Smooth muscle cell (in vitro differentiated cells): Measurements from ENCODE around the gene PCDHGA10. TPM values are rescaled to one million over a fixed set of nuclear protein-coding genes. Genes with fewer than 3 reads are reported as not detected.
"Not testable (repeated sequence)": the region's sequence is repeated elsewhere in the genome, so short reads cannot be mapped to it uniquely, and the experiment has no call there.

Experiments
- DNase-seq: peaks from one replicate; lab custom pipeline; 2025; ENCODE audit not compliant: unreplicated experiment; lab: John Stamatoyannopoulos, UW
- H2AFZ ChIP-seq: fragments of 200-600 bp; sonication (generic); 2 replicates; pipeline ENCODE4 v1.6.0; 2016; ENCODE audit warnings: antibody characterized with exemption, low read depth, mild to moderate bottlenecking
- H3F3A ChIP-seq: fragments of 200-600 bp; sonication (generic); 2 replicates; pipeline ENCODE4 v1.6.0; 2017; ENCODE audit warnings: antibody characterized with exemption, low read depth
- H3K27ac ChIP-seq: fragments of 200-600 bp; sonication (generic); 2 replicates; pipeline ENCODE4 v1.5.1; 2016; ENCODE audit warnings: low read depth, mild to moderate bottlenecking
- H3K27me3 ChIP-seq: fragments of 200-600 bp; sonication (generic); 2 replicates; pipeline ENCODE4 v1.6.1; 2016; ENCODE audit warnings: low read depth, mild to moderate bottlenecking
- H3K36me3 ChIP-seq: fragments of 200-600 bp; sonication (generic); 2 replicates; pipeline ENCODE4 v1.5.1; 2016; ENCODE audit warnings: low read depth
- H3K4me1 ChIP-seq: fragments of 200-600 bp; sonication (generic); 2 replicates; pipeline ENCODE4 v1.5.1; 2016; ENCODE audit warnings: low read depth
- H3K4me2 ChIP-seq: fragments of 200-600 bp; sonication (generic); 2 replicates; pipeline ENCODE4 v1.6.0; 2016; ENCODE audit warnings: mild to moderate bottlenecking
- H3K4me3 ChIP-seq: fragments of 200-600 bp; sonication (generic); 2 replicates; pipeline ENCODE4 v1.5.1; 2016; ENCODE audit warnings: mild to moderate bottlenecking
- H3K79me2 ChIP-seq: fragments of 200-600 bp; sonication (generic); 2 replicates; pipeline ENCODE4 v1.6.0; 2016; ENCODE audit warnings: low read depth, mild to moderate bottlenecking
- H3K9ac ChIP-seq: fragments of 200-600 bp; sonication (generic); 2 replicates; pipeline ENCODE4 v1.6.0; 2016; ENCODE audit warnings: low read depth
- H3K9me3 ChIP-seq: fragments of 200-600 bp; sonication (generic); replicated peaks from 2 replicates; pipeline ENCODE4 v1.5.1; 2016; ENCODE audit warnings: low read depth
- H4K20me1 ChIP-seq: fragments of 200-600 bp; sonication (generic); 2 replicates; pipeline ENCODE4 v1.6.0; 2016; ENCODE audit warnings: low read depth
- WGBS: methylation state at CpG from one replicate; pipeline ENCODE4 v1.1.7; 2016; ENCODE audit warnings: low lambda C conversion rate; 5-methylcytosine and 5-hydroxymethylcytosine counted together
- polyA plus RNA-seq: library from polyadenylated mRNA; unstranded; fragments of >200 nt; fragmentation: Nextera tagmentation; extraction: Ambion mirVana; gene quantifications from 2 replicates; pipeline ENCODE4 v1.2.1, GENCODE V29; 2016
- total RNA-seq: library from RNA; depleted of rRNA; stranded (reverse); fragments of >200 nt; gene quantifications from 2 replicates; pipeline ENCODE4 v1.2.3, GENCODE V29; 2014
- TF ChIP-seq, protein P1 (sequence below): fragments of 200-600 bp; sonication (generic); IDR thresholded peaks from 2 replicates; pipeline ENCODE4 v1.5.1; 2017; ENCODE audit warnings: borderline replicate concordance, mild to moderate bottlenecking, antibody characterized with exemption; ENCODE audit not compliant: insufficient read depth, poor library complexity, severe bottlenecking

PCDHGA10 gene
- total and polyA plus RNA-seq, 2 experiments from 2014 or later = 10.9 to 24.7 TPM

DNA sequence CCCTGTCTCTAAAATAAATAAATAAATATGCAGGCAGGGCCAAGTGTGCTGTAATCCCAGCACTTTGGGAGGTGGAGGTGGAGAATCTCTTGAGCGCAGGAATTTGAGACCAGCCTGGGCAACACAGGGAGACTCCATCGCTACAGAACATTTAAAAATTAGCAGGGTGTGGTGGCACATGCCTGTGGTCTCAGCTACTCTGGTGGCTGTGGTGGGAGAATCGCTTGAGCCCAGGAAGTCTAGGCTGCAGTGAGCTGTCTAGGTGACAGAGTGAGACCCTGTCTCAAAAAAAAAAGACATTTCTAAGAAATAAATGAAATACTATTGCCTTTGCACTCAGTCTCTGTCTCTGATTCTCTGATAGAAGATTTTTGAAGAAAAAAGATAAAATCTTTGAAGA is 1.2 kb upstream of the PCDHGA10 start:
- peak overlapping the region; percentile 86 for H3K4me2 ChIP-seq
- TF ChIP-seq, protein P1, sequence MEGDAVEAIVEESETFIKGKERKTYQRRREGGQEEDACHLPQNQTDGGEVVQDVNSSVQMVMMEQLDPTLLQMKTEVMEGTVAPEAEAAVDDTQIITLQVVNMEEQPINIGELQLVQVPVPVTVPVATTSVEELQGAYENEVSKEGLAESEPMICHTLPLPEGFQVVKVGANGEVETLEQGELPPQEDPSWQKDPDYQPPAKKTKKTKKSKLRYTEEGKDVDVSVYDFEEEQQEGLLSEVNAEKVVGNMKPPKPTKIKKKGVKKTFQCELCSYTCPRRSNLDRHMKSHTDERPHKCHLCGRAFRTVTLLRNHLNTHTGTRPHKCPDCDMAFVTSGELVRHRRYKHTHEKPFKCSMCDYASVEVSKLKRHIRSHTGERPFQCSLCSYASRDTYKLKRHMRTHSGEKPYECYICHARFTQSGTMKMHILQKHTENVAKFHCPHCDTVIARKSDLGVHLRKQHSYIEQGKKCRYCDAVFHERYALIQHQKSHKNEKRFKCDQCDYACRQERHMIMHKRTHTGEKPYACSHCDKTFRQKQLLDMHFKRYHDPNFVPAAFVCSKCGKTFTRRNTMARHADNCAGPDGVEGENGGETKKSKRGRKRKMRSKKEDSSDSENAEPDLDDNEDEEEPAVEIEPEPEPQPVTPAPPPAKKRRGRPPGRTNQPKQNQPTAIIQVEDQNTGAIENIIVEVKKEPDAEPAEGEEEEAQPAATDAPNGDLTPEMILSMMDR = no peak
- no peaks in the 10 kb centered on the region for H3F3A ChIP-seq
- H3K9me3 ChIP-seq = no peaks in the 10 kb centered on the region
- 84% methylated on average over 3 of the region's 3 CpGs for WGBS
- H3K4me3 ChIP-seq = peak overlapping the region; percentile 66
- H3K79me2 ChIP-seq = peaks cover 29% of the 10 kb centered on the region
- no peaks in the 10 kb centered on the region for H3K27me3 ChIP-seq
- no peak overlapping the region for H2AFZ ChIP-seq
- H3K4me1 ChIP-seq = no peaks in the 10 kb centered on the region
- no peak for DNase-seq
- no peak overlapping the region for H3K27ac ChIP-seq
- H4K20me1 ChIP-seq = no peaks in the 10 kb centered on the region
- peaks cover 6% of the 10 kb centered on the region for H3K36me3 ChIP-seq
- H3K9ac ChIP-seq = no peak overlapping the region

- no peaks in the 10 kb centered on the region for H3F3A ChIP-seq
- H3K36me3 ChIP-seq = peaks cover 7% of the 10 kb centered on the region
- no peak overlapping the region for H3K9ac ChIP-seq
- H3K4me3 ChIP-seq = peak overlapping the region; percentile 66
- H3K27me3 ChIP-seq = no peaks in the 10 kb centered on the region
- peaks cover 38% of the 10 kb centered on the region for H3K79me2 ChIP-seq
- H3K9me3 ChIP-seq = no peaks in the 10 kb centered on the region
- H3K4me1 ChIP-seq = peaks cover 5% of the 10 kb centered on the region
- H3K4me2 ChIP-seq = peak overlapping the region; percentile 86
- TF ChIP-seq, protein P1 = no peak
- 64% methylated on average over 25 of the region's 25 CpGs for WGBS
- no peak for DNase-seq
- no peaks in the 10 kb centered on the region for H4K20me1 ChIP-seq
- no peak overlapping the region for H3K27ac ChIP-seq
- H2AFZ ChIP-seq = peak overlapping the region; percentile 92
Measured at GRCh38 chr5:141413540-141414069, 818 bp downstream of the PCDHGA10 start.

GRCh38 chr5:141414548-141415274 is 1.9 kb downstream of the PCDHGA10 start:
- H3K4me3 ChIP-seq, H3K27ac ChIP-seq, H3K9ac ChIP-seq, H3K4me2 ChIP-seq, H3K27me3 ChIP-seq, H2AFZ ChIP-seq, H3K9me3 ChIP-seq, H3K36me3 ChIP-seq, H4K20me1 ChIP-seq, DNase-seq, H3F3A ChIP-seq, H3K4me1 ChIP-seq: not testable (repeated sequence)
- peaks cover 46% of the 10 kb centered on the region for H3K79me2 ChIP-seq
- 98% methylated on average over 45 of the region's 46 CpGs for WGBS

- not testable (repeated sequence) for H3K27ac ChIP-seq, H4K20me1 ChIP-seq, H3F3A ChIP-seq, H3K9me3 ChIP-seq, H3K4me1 ChIP-seq, H3K9ac ChIP-seq, H2AFZ ChIP-seq, DNase-seq, H3K4me3 ChIP-seq, H3K4me2 ChIP-seq, H3K27me3 ChIP-seq
- 99% methylated on average over 24 of the region's 24 CpGs for WGBS
- H3K79me2 ChIP-seq = peaks cover 52% of the 10 kb centered on the region
- H3K36me3 ChIP-seq = peaks cover 12% of the 10 kb centered on the region
Measured at GRCh38 chr5:141415275-141415618, 2.5 kb downstream of the PCDHGA10 start.
